IMR-90 (cell line): ENCODE data around the gene ADGRB3. TPM values are rescaled to one million over a fixed set of nuclear protein-coding genes. Genes with fewer than 3 reads are reported as not detected.
A peak's percentile ranks its signal among the peaks of the same experiment; 100 is the strongest.

ENCODE experiments used
- ATAC-seq: fragments of 200-7000 bp; cut with Tn5 transposase; 2 replicates; pipeline ENCODE4 v1.9.1; 2020; ENCODE audit warnings: low read depth, mild to moderate bottlenecking, moderate library complexity
- BruUV-seq: library from RNA; stranded (reverse); fragments of 400-500 nt; replicated peaks from 2 replicates; lab custom pipeline; 2021; lab: Mats Ljungman, UMichigan
- CTCF ChIA-PET: fragments of 300-600 bp; formaldehyde crosslinking; extraction: SDS; loops from one replicate; lab custom pipeline; 2021; ENCODE audit warnings: antibody characterized with exemption; lab: Yijun Ruan, JAX
- POLR2A ChIA-PET: fragments of 300-600 bp; sonication (Branson Sonifier 250); formaldehyde crosslinking; loops from one replicate; lab custom pipeline; 2022; ENCODE audit warnings: antibody characterized with exemption; ENCODE audit not compliant: unreplicated experiment; lab: Charles Lee
- DNase-seq: peaks from one replicate; pipeline ENCODE4 v3.0.0; 2013
- H2AFZ ChIP-seq: replicated peaks from 2 replicates; pipeline ENCODE3; 2013; ENCODE audit warnings: low read length, mild to moderate bottlenecking; ENCODE audit not compliant: poor library complexity
- H2AK5ac ChIP-seq: 2 replicates; pipeline ENCODE4 v1.6.1; 2013; ENCODE audit warnings: low read depth, low read length, inconsistent platforms
- H2AK9ac ChIP-seq: replicated peaks from 2 replicates; pipeline ENCODE3; 2013; ENCODE audit warnings: mild to moderate bottlenecking, low read depth, low read length, moderate library complexity; ENCODE audit not compliant: poor library complexity
- H2BK120ac ChIP-seq: 2 replicates; pipeline ENCODE4 v1.6.1; 2013; ENCODE audit warnings: low read depth, low read length, inconsistent platforms
- H2BK15ac ChIP-seq: 3 replicates; pipeline ENCODE4 v1.6.1; 2013; ENCODE audit warnings: low read depth, low read length, inconsistent platforms
- H2BK20ac ChIP-seq: 2 replicates; pipeline ENCODE4 v1.6.1; 2013; ENCODE audit warnings: low read depth, mild to moderate bottlenecking, inconsistent platforms, low read length, moderate library complexity
- H2BK5ac ChIP-seq: 2 replicates; pipeline ENCODE4 v1.6.1; 2013; ENCODE audit warnings: mild to moderate bottlenecking, low read depth, low read length, inconsistent platforms; ENCODE audit not compliant: poor library complexity, severe bottlenecking
- H3K14ac ChIP-seq: replicated peaks from 2 replicates; pipeline ENCODE4 v1.6.1; 2013; ENCODE audit warnings: low read depth, low read length, inconsistent platforms
- H3K18ac ChIP-seq: 2 replicates; pipeline ENCODE4 v1.6.1; 2013; ENCODE audit warnings: low read depth, low read length, control low read depth
- H3K23ac ChIP-seq: 2 replicates; pipeline ENCODE4 v1.6.1; 2013; ENCODE audit warnings: low read depth, low read length, inconsistent platforms
- H3K27ac ChIP-seq: 2 replicates; pipeline ENCODE4 v1.5.1; 2013; ENCODE audit warnings: mild to moderate bottlenecking, control low read depth, low read length; ENCODE audit not compliant: insufficient read depth
- H3K27me3 ChIP-seq: 2 replicates; pipeline ENCODE4 v1.6.1; 2013; ENCODE audit warnings: low read length; ENCODE audit not compliant: control insufficient read depth, insufficient read depth
- H3K36me3 ChIP-seq: 2 replicates; pipeline ENCODE4 v1.6.1; 2013; ENCODE audit warnings: low read length, mixed read lengths; ENCODE audit not compliant: control insufficient read depth, insufficient read depth
- H3K4ac ChIP-seq: 2 replicates; pipeline ENCODE4 v1.6.1; 2013; ENCODE audit warnings: low read depth, low read length, inconsistent platforms
- H3K4me1 ChIP-seq: 2 replicates; pipeline ENCODE4 v1.6.1; 2013; ENCODE audit warnings: low read length, mixed read lengths; ENCODE audit not compliant: control insufficient read depth, insufficient read depth
- H3K4me2 ChIP-seq: 2 replicates; pipeline ENCODE4 v1.6.1; 2013; ENCODE audit warnings: low read depth, mild to moderate bottlenecking, control low read depth, low read length, moderate library complexity
- H3K4me3 ChIP-seq: 2 replicates; pipeline ENCODE4 v1.5.1; 2013; ENCODE audit warnings: low read depth, mild to moderate bottlenecking, control low read depth, low read length, moderate library complexity; ENCODE audit not compliant: insufficient read depth
- H3K56ac ChIP-seq: 2 replicates; pipeline ENCODE4 v1.6.1; 2013; ENCODE audit warnings: low read length, inconsistent platforms; ENCODE audit not compliant: insufficient read depth; ENCODE audit errors: extremely low read depth
- H3K79me1 ChIP-seq, 2 experiments: 2 replicates each; pipeline ENCODE4 v1.6.1; 2013; ENCODE audit warnings: low read length in 2 of 2, inconsistent platforms in 1 of 2, low read depth in 1 of 2
- H3K9ac ChIP-seq: 2 replicates; pipeline ENCODE4 v1.6.1; 2013; ENCODE audit warnings: low read depth, low read length, control low read depth
- H3K9me1 ChIP-seq: 2 replicates; pipeline ENCODE4 v1.6.1; 2013; ENCODE audit warnings: low read length, inconsistent platforms; ENCODE audit not compliant: insufficient read depth
- H3K9me3 ChIP-seq: 2 replicates; pipeline ENCODE4 v1.6.1; 2013; ENCODE audit warnings: low read length; ENCODE audit not compliant: control insufficient read depth, insufficient read depth
- H4K20me1 ChIP-seq: 2 replicates; pipeline ENCODE4 v1.6.1; 2013; ENCODE audit warnings: low read length, inconsistent platforms; ENCODE audit not compliant: insufficient read depth
- H4K5ac ChIP-seq: 2 replicates; pipeline ENCODE4 v1.6.1; 2013; ENCODE audit warnings: mild to moderate bottlenecking, low read depth, low read length, control low read depth
- H4K8ac ChIP-seq, 2 experiments: 2 replicates each; pipeline ENCODE4 v1.6.1; 2013; ENCODE audit warnings: low read depth in 2 of 2, low read length in 2 of 2, control low read depth in 1 of 2, inconsistent platforms in 1 of 2
- H4K91ac ChIP-seq: 2 replicates; pipeline ENCODE4 v1.6.1; 2013; ENCODE audit warnings: low read depth, low read length, inconsistent platforms; ENCODE audit not compliant: insufficient read depth
- CEBPB ChIP-seq: IDR thresholded peaks from 2 replicates; pipeline ENCODE4 v1.6.1; 2012; ENCODE audit warnings: low read depth, low read length, improper control_type of control experiment
- MXI1 ChIP-seq: IDR thresholded peaks from 2 replicates; pipeline ENCODE4 v1.6.1; 2012; ENCODE audit warnings: low read depth, mild to moderate bottlenecking, low read length, moderate library complexity, borderline replicate concordance
- WGBS, 2 experiments: methylation state at CpG; one replicate each; pipeline versions ENCODE4 v1.1.5 to v1.1.7; 2013; ENCODE audit warnings: missing lambda C conversion rate in 2 of 2; ENCODE audit not compliant: insufficient read length in 1 of 2; ENCODE audit errors: extremely low coverage in 2 of 2; 5-methylcytosine and 5-hydroxymethylcytosine counted together
- dilution Hi-C: fragments of 300-500 bp; cut with HindIII; formaldehyde crosslinking; loops from one replicate; pipeline ENCODE4 v1.14.3; 2018; ENCODE audit warnings: low sequenced_read_pairs; ENCODE audit not compliant: unreplicated experiment
- in situ Hi-C: fragments of 300-500 bp; cut with MboI; formaldehyde crosslinking; loops from 3 replicates; pipeline ENCODE4 v1.14.3; 2019; ENCODE audit warnings: low sequenced_read_pairs, inconsistent platforms, mixed read lengths
- intact Hi-C: fragments of 100-400 bp; cut with micrococcal nuclease; formaldehyde crosslinking; loops from 2 replicates; pipeline ENCODE4 v1.10.0; 2022
- polyA plus RNA-seq, 3 experiments: library from polyadenylated mRNA; depleted of rRNA; stranded (reverse); fragments of >200 nt; gene quantifications; 2 replicates each; pipeline ENCODE4 v1.2.3, GENCODE V29; 2012; ENCODE audit warnings: low replicate concordance in 1 of 3
- total RNA-seq: library from RNA; depleted of rRNA; stranded (reverse); fragments of >200 nt; gene quantifications from 2 replicates; pipeline ENCODE4 v1.2.3, GENCODE V29; 2012

Gene ADGRB3
- total and polyA plus RNA-seq, 2 of the 4 experiments (the other 2 are of a cell fraction), result not detected

GRCh38 chr6:68941345-68941744, 306.3 kb downstream of the ADGRB3 start:
- Histone ChIP-seq H4K5ac (no peak overlapping the region), H3K4ac (no peak overlapping the region), H3K4me3 (no peak overlapping the region), H3K36me3 (no peaks in the 10 kb centered on the region), H3K9me3 (no peaks in the 10 kb centered on the region), H3K27me3 (no peaks in the 10 kb centered on the region), H3K4me2 (no peak overlapping the region), H3K23ac (no peak overlapping the region), H4K8ac (no peak overlapping the region), H4K91ac (no peak overlapping the region), H4K20me1 (no peaks in the 10 kb centered on the region), H2BK5ac (no peak overlapping the region), H3K27ac (no peak overlapping the region), H3K9ac (no peak overlapping the region), H3K56ac (no peak overlapping the region), H2AFZ (no peak overlapping the region), H2BK15ac (no peak overlapping the region), H3K79me1 (no peaks in the 10 kb centered on the region), H3K9me1 (no peaks in the 10 kb centered on the region), H3K14ac (no peak overlapping the region), H2BK120ac (no peak overlapping the region), H2AK5ac (no peak overlapping the region), H2BK20ac (no peak overlapping the region), H3K4me1 (no peaks in the 10 kb centered on the region), H2AK9ac (no peak overlapping the region), H3K18ac (no peak overlapping the region)
- no CpG with 5 or more reads among the region's 2 CpGs for WGBS, 2 experiments
- intact Hi-C loops, result no loop called here
- BruUV-seq, result no TSS peak
- POLR2A ChIA-PET, result no interaction called here
- DNase-seq (no peak), ATAC-seq (no peak)
- TF ChIP-seq CEBPB (peak; percentile 55), MXI1 (no peak)
- CTCF ChIA-PET, result no interaction called here
- dilution Hi-C loops, result no loop called here
- in situ Hi-C loops, result no loop called here
